Right kidney (tissue), 1 donor: ENCODE data around the gene AKNA.

ENCODE experiments used
- DNase-seq: peaks from one replicate; pipeline ENCODE4 v3.0.0-alpha.2; 2016

AKNA gene

DNA sequence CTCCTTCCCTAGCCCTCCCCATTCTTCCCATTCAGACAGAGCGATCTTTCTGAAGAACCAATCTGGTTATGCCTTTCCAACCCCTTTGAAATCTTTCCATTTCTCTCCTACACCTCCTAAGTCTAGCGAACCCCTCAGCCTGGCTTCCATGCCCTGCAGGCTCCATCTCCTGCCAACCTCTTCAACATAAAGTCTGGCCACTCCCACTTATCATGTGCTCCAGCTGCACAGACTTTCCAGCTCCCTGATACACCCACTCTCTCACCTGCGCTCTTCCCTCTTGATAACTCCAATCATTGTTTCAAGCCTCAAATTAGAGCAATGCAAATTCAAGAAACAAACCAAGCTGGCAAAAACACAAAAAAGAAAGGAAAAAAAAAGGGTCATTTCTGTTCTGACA, 68.6 kb downstream of the AKNA start:
- DNase-seq: no peak

DNA sequence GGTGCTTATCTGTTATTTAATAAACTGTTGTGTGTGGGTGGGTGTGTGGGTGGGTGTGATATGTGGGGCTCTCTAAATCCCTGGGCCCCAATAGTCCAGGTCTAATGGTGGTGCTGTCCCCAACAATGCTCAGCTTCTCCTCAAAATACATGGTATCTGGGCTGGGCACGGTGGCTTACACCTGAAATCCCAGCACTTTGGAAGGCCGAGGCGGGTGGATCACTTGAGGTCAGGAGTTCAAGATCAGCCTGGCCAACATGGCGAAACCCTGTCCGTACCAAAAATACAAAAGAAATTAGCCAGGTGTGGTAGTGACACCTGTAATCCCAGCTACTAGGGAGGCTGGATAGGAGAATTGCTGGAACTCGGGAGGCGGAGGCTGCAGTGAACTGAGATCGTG, 69.4 kb downstream of the AKNA start:
- no peak for DNase-seq

DNA sequence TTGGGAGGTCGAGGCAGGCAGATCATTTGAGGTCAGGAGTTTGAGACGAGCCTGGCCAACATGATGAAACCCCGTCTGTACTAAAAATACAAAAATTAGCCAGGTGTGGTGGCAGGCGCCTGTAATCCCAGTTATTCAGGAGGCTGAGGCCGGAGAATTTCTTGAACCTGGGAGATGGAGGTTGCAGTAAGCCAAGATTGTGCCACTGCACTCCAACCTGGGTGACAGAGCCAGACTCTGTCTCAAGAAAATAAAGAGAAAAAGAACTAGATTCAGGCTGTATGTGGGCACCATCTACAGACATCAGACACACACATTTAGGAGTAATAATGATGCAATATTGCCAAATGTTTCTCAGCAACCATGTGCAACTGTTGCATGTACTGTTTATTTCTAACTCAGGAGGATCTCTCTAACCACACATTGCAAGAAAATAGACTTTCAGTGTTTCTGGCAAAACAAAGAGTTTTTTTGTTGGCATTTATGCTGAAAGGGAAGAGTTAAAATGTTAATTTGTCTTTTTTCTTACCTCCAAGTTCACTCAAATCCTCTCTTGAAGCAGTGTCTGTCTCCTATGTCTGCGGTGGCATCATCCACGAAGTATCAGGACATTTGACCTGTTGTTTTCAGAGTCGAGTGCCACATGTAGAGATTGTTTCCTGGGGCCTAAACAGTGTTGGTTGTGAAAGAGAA, 70.0 kb downstream of the AKNA start:
- DNase-seq: no peak

DNA sequence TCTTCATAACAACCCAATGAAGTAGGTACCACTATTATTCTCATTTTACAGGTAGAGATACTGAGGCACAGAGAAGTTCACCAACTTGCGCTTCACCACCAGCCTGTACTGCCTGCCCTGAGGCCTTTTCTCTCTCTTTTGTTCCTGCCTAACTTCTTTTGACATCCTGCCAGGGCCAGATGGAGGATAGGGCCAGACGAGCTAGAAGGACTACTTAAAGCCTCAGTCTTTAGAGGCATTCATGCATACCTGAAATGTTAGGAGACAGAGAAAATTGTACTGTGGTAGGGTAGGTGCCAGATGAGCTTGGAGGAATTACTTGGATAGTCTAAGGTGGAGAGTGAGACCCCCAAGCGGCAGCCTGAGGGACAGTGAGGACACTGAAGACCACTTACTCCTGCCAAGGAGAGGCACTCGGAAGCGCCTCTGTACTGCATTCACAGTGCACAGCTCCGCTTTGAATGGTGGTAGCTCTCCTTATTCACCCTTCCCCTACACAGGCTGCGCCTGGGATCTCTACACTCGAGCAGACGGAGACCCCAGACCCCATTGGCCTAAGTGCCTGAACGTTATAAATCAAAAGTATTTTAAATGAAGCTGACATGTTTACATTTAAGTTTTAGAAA, 71.1 kb downstream of the AKNA start:
- DNase-seq: no peak

DNA sequence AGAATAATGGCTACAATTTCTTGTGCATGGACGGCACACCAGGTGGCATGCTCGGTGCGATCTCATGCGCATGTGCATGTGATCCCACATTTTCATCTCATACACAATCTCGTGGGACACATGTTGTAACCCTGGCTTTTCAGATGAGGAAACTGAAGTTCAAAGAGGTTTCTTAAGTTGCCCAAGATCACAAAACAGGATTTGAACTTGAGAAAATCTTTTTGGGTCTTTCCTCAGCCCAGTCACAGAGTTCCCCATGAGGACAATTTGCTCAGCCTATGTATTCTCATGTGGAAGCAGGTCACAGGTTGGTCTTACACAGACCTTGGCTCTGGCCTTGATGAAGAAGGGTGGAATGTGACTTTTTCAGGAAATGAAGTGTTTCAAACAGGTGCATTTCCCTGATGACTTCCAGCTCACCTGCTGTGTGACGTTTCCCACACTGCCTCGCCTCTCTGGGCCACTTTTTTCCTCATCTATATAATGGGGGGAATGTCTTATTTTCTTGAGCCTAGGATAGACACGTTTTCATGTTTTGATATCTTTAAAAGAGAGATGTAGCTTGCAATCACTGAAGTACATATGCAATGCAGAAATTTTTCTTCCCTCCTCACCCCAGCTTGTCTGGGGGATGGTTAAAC, 71.9 kb downstream of the AKNA start:
- DNase-seq: no peak

DNA sequence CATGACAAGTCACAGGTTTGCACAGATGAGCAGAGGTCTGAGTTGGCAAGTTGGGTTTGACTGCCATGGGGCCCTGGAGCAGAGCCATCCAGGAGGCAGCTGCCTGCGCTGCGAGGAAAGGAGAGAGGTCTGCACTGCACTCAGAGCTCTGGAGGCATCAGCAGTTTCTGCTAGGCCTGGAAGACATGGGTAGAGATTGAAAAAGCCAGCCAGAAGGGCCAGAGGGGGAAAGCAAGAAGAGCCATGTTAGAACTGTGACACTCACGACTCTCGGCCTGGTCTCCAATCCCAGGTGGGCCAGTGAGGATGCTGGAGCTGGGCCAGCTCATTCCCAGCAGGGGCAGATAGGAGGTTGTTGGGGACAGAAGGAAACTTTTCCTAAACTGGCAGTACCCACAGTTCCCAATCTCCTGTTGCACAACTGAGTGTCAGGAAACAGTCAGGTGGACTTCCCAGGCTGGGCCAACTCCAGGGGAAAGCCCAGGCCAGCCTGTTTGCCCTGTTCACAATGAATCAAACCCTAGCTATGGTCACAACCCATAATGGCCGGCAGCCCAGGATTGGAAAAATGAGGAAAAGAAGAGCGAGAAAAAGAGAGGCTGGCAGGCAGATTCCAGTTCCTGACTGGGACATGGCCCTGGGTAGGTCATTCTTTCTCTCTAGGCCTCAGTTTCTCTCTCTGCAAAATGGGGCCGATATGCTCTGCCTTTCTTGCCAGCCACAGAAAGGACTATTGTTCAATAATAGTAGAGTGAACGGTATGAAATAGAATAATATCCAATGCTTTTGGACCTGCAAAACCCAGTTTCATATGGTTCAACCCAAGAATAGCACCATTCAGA, 72.7 kb downstream of the AKNA start:
- DNase-seq: no peak

DNA sequence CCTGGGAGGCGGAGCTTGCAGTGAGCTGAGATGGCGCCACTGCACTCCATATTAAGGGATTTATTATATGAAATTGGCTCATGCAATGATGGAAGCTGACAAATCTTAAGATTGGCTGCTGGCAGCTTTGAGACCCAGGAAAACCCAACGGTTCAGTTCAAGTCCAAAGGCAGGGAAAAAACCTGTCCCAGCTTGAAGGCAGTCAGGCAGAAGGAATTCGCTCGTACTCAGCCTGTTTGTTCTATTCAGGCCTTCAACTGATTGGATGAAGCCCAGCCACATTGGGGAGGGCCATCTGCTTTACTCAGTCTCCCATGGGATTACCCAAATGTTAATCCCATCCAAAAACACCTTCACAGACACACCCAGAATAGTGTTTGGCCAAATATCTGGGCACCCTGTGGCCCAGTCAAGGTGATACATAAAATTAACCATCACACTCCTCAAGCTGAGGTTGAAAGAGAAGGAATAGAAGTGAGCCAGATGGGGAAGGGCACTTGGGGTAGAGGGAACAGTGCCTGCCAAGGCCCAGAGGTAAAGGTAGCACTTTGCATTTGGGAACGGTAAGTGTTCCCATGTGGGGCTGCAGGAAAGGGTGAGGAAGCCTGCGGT, 73.4 kb downstream of the AKNA start:
- no peak for DNase-seq

DNA sequence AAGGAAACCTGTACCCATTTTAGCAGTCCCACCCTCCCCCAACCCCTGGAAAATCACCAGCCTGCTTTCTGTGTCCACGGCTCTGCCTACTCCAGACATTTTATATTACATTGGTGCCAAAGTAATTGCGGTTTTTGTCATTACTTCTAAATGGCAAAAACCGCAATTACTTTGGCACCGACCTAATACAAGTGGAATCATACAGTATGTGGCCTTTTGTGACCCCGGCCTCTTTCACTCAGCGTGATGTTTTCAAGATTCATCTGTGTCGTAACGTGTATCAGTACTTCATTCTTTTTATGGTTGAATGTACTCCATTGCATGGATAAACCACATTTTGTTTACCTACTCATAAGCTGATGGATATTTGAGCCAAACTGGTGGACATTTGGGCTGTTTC, 74.6 kb downstream of the AKNA start:
- DNase-seq: no peak

DNA sequence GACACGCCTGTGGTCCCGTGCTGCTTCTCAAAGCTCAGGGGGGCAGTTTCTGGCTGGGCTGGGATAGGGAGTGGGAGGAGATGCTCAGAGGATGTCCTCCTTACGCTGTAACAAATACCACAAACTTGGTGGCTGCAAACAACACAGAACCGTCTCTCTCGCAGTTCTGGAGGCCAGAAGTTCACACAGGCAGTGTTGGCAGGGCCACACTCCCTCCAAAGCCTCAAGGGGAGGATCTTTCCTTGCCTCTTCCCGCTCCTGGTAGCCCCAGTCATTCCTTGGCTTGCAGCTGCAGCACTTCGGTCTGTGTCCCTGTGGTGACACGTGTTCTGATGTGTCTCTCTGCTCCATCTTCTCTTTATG, 75.3 kb downstream of the AKNA start:
- no peak for DNase-seq

DNA sequence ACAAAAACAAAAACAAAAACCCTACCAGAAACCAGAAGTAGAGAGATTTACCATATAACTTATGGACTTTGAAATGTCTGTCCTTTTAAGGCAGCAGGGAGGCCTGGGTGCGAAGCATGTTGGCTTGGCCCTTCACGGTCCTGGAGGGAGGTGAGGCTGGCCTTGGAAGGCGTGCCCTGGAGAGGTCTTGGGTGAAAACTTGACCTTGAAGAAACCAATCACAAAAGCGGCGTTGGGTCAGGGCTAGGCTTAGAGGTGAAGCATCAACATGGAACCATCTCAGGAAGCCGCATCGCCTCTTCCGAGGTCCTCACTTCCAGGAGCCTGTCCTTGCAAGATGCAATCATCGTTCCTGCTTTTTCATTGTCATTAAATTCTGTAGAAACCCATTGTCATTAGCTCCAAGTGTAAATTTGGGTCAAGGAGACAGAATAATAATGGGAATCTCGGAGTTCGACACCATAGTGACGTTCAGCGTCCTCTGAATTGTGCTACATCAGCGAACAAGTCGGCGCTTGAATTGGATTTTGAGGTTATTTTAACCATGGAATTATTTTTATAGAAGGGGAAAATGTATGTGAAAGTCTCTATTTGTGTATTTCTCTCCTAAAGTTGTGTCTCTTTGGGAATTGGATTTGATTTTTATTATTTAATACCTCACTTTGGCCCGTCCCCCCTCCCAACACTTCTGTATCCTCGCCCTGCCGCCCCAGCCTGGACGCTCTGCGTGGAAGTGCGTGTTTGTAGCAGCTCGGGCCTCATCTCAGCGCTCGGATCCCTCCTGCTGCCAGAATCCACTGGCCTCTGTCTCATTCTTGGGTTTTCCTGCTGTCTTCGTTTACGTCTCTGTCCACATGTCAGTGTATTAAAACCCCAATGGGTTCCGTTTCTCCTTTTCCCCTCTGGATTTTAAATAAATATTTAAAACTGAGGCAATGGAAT, 75.9 kb downstream of the AKNA start:
- DNase-seq: no peak

DNA sequence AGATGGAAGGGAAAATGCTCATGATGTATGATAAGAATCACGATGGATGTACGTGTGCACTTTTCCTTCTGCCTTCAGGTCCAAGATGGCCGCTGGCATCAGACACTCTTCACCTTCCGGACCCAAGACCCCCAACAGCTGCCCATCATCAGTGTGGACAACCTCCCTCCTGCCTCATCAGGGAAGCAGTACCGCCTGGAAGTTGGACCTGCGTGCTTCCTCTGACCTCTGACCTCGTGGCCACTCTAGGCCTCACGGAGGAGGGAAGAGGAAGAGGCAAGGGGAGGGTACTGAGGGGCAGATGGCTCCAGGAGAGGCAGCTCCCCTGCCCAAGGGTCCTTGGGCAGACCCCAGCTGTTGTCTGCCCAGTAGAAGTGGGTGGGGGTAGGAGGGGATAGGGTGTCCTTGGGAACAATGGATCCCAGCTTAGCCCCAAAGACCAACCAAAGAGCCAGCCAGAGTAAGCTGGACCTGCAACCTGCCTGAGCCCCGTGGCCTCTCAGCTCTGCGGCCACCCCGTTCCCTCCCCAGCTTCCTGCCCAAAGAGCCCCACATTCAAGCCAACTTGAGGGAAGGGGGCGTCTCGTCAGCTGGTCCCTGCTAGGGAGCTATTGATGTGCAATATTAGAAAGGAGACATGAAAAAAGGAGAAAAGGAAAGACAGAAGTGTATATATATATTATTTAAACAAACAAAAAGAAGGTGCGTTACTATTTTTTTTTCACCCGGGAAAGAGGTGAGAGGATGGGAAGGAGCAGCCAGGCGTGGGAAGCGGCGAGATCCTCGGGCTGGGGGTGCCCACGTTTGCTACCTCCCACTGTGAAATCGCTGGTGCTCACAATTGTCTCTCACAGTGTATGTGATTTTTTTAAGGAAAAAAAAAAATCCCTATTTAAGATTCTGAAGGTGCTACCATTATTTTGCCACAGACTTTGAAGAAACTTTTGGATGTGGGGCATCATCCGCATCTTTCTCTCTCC, 77.0 kb downstream of the AKNA start:
- DNase-seq: no peak

DNA sequence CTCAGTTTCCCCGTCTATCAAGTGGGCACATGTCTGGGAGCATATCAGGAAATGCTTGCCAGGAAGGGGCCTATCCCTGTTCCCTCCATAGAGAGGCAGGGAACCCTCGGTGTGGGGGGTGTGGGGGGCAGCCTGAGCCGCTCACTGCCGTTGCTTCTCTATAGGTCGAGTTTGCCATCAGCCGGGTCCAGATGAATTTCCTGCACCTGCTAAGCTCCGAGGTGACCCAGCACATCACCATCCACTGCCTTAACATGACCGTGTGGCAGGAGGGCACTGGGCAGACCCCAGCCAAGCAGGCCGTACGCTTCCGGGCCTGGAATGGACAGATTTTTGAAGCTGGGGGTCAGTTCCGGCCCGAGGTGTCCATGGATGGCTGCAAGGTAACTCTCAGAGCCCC, 78.7 kb downstream of the AKNA start:
- DNase-seq: no peak

DNA sequence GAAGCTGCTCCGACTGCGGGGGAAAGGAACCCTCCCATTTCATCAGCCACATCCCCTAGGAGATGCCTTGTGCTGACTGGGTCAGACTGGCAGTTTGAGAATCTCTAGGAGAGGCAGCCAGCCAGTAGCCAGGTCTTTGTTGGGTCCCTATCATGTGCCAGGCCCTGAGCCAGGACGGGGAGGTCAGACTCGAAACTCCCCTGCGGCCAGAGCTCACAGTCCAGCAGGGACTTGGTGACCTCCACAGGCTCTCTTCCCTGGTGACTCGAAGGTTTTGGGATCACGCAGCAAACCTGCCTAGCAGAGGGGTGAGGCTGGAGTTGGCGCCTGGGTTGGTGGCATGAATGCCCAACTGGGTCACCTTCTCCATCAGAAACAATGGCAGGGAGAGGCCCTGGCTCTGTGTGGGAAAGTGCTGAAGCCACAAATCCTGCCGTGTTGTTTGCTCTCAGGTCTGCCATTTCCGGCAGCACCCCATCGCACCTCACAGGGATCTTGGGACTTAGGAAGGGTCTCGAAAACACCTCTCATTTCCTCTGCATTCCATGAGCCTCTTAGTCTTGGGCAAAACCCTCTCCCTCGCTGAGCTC, 79.3 kb downstream of the AKNA start:
- DNase-seq: no peak

DNA sequence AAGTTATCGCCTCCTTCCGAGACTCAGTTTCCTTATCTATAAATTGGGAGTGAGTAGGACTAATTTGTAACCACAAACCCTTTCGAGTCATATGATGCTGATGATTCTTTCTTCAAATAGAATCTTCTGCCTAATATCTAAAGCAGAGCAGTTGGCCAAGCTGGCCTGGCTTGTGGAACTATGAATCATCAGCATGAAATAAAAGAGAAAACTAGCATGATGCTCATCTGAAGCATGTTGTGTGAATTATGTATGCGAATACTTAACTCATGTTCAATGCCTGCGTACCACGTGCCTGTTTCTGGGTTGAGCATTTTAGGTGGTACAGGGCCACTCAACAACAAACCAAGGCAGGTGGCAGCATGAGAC, 79.9 kb downstream of the AKNA start:
- DNase-seq: no peak

DNA sequence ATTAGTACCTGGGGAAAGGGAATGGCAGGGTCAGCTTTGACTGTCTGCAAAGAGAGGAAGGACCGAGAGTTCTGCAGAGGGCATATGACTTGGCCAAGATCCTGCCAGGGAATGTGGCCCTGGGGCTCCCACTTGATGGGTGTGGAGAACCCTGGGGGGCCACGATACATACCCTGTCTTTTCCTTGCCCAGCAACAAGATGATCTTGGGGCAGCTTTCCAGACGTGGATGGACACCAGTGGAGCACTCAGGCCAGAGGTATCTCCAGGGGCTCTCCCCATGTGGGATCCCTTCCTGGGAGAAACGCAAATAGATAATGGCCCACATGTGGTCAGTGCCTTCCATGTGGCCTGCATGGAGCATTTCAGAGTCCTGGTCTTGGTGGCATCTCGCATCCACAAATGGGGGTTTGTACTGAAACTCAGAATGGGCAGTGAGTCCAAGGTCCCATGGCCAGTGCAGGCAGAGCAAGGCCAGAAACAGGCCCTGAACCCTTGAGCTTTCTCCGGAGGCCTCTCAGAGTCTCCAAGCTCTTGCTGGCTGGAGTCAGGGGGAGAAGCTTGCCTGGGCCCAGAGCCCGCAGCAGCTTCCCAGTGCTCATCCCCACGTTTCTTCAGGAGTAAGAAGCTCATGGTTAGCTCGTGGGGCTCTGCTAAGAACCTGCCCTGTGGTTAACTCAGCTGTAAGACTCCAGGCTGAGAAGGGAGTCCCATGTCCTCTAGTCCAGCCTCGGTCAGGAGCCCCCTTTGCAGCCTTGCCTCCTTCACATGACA, 83.2 kb downstream of the AKNA start:
- DNase-seq: no peak

DNA sequence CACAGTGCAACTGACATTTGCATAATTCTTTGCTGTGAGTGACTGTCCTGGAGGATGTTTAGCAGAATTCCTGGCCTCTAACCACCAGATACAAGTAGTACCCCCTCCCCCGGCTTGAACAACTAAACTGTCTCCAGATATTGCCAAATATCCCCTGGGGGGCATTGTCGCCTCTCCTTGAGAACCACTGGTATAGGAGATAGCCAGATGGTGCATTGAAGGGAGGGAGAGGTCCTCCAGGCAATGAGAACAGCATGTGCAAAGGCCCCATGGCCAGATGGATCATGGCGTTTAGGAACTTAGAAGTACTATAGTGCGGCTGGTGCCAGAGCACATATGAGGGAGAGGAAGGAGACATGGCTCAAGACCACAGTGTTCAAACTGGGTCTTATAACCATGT, 83.8 kb downstream of the AKNA start:
- no peak for DNase-seq

DNA sequence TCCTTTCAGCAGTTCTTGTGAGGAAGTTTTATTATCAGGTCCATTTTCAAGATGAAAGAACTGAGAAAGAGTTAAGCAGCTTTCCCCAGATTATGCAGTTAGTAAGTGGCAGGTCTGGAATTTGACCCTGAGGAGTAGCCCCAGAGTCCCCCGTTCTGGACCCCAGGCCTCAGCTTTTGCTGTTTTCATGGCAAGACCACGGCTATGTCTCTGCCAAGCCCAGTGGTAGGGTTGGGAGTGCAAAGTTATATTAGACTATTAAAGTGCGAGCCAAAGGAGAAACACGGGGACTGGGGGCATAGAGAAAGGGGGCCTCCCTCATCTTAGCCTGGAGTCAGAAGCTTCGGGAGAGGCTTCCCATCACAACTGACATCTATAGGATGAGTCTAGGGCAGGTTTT, 84.2 kb downstream of the AKNA start:
- no peak for DNase-seq

DNA sequence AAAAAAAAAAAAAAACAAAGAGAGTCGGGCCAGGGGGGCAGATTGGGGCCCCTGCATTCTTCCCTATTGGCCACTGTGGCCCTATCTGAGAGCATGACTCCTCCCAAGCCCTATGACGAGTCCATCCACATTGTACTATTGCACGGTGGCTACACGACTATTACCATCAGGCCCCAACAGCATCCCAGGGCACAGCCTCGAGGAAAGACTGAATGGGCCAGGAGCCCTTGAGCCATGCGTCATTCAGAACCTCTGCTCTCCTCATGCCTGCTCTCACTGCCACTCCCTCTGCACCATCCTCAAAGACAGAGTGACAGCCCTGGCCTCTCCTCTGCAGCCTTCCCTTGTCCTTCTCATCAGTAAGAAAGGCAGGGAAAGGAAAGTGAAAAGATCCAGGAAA, 85.1 kb downstream of the AKNA start:
- DNase-seq: no peak
